H1 (cell line): Measurements from ENCODE around the gene SLC11A1. TPM values are rescaled to one million over a fixed set of nuclear protein-coding genes. Genes with fewer than 3 reads are reported as not detected.

Experiments
- CTCF ChIA-PET: fragments of 300-600 bp; sonication (Branson Sonifier 250); formaldehyde crosslinking; loops from one replicate; lab custom pipeline; 2021; ENCODE audit not compliant: partially characterized antibody; lab: Charles Lee
- POLR2A ChIA-PET: fragments of 300-600 bp; sonication (Branson Sonifier 250); formaldehyde crosslinking; loops from one replicate; lab custom pipeline; 2021; ENCODE audit warnings: inconsistent platforms; ENCODE audit not compliant: partially characterized antibody; lab: Charles Lee
- DNase-seq, 2 experiments: peaks; one replicate each; pipeline versions ENCODE4 v3.0.0 to v3.0.0-alpha.2; 2010 to 2022; ENCODE audit warnings: low spot score in 2 of 2, low read depth in 1 of 2, mixed read lengths in 1 of 2
- FAIRE-seq: peaks from 2 replicates; lab custom pipeline; 2011; peaks lifted over from hg19 to GRCh38; lab: Jason Lieb, UNC
- H2AFZ ChIP-seq: 2 replicates; pipeline ENCODE4 v1.8.1; 2012; ENCODE audit warnings: low read length, inconsistent platforms
- H2AK5ac ChIP-seq: 2 replicates; pipeline ENCODE4 v1.6.1; 2013; ENCODE audit warnings: low read depth, low read length
- H2BK120ac ChIP-seq: replicated peaks from 2 replicates; pipeline ENCODE3; 2013; ENCODE audit warnings: low read depth, low read length, inconsistent platforms
- H2BK12ac ChIP-seq: 2 replicates; pipeline ENCODE4 v1.6.1; 2013; ENCODE audit warnings: low read depth, low read length
- H2BK15ac ChIP-seq: 2 replicates; pipeline ENCODE4 v1.6.1; 2013; ENCODE audit warnings: low read length
- H2BK20ac ChIP-seq: 2 replicates; pipeline ENCODE4 v1.6.1; 2013; ENCODE audit warnings: low read length
- H2BK5ac ChIP-seq: 2 replicates; pipeline ENCODE4 v1.6.1; 2013; ENCODE audit warnings: low read depth, low read length
- H3K14ac ChIP-seq: 2 replicates; pipeline ENCODE4 v1.6.1; 2013; ENCODE audit warnings: inconsistent platforms; ENCODE audit not compliant: insufficient read length
- H3K18ac ChIP-seq: 2 replicates; pipeline ENCODE4 v1.6.1; 2013; ENCODE audit warnings: low read length; ENCODE audit errors: extremely low read depth
- H3K23ac ChIP-seq: 2 replicates; pipeline ENCODE4 v1.6.1; 2013; ENCODE audit warnings: inconsistent platforms; ENCODE audit not compliant: insufficient read length
- H3K23me2 ChIP-seq: 2 replicates; pipeline ENCODE4 v1.6.1; 2013; ENCODE audit warnings: low read depth, low read length
- H3K27ac ChIP-seq: 2 replicates; pipeline ENCODE4 v1.6.1; 2011; ENCODE audit warnings: low read depth, low read length, inconsistent platforms
- H3K27me3 ChIP-seq, 4 experiments: replicated peaks in 1 of 4; 1 replicate in 1 of 4; 2 replicates in 3 of 4; pipeline versions ENCODE4 v1.6.1 to v1.8.1; 2011 to 2013; ENCODE audit warnings: low read length in 3 of 4, mild to moderate bottlenecking in 3 of 4, inconsistent platforms in 2 of 4, mixed read lengths in 2 of 4, moderate library complexity in 1 of 4; ENCODE audit not compliant: control insufficient read depth in 3 of 4, insufficient read depth in 3 of 4; ENCODE audit errors: extremely low read depth in 1 of 4
- H3K36me3 ChIP-seq, 4 experiments: 2 replicates each; pipeline versions ENCODE4 v1.6.1 to v1.8.1; 2011 to 2013; ENCODE audit warnings: mild to moderate bottlenecking in 4 of 4, low read length in 3 of 4, moderate library complexity in 2 of 4, control low read depth in 1 of 4, inconsistent platforms in 1 of 4; ENCODE audit not compliant: insufficient read depth in 4 of 4, control insufficient read depth in 2 of 4
- H3K4ac ChIP-seq: replicated peaks from 2 replicates; pipeline ENCODE3; 2013; ENCODE audit warnings: low read length, low read depth, mixed read lengths, inconsistent platforms; ENCODE audit not compliant: insufficient read length
- H3K4me1 ChIP-seq, 4 experiments: replicated peaks in 1 of 4; 1 replicate in 1 of 4; 2 replicates in 3 of 4; pipeline versions ENCODE4 v1.6.1 to v1.8.1; 2011 to 2013; ENCODE audit warnings: low read length in 3 of 4, inconsistent platforms in 2 of 4, mixed read lengths in 1 of 4; ENCODE audit not compliant: insufficient read depth in 4 of 4, control insufficient read depth in 3 of 4
- H3K4me2 ChIP-seq, 2 experiments: 2 replicates each; pipeline versions ENCODE4 v1.6.1 to v1.8.1; 2011 to 2013; ENCODE audit warnings: low read depth in 2 of 2, low read length in 2 of 2, control low read depth in 1 of 2, inconsistent platforms in 1 of 2, mild to moderate bottlenecking in 1 of 2; ENCODE audit not compliant: insufficient read depth in 1 of 2
- H3K4me3 ChIP-seq, 4 experiments: fragments of 200-600, 300-600 bp in 1 of 4; sonication (generic), shearing (Covaris generic), sonication (Bioruptor Twin) in 1 of 4; 2 replicates each; pipeline versions ENCODE4 v1.5.1 to v1.8.1; 2011 to 2016; ENCODE audit warnings: low read length in 4 of 4, low read depth in 3 of 4, control low read depth in 2 of 4, inconsistent platforms in 2 of 4, mild to moderate bottlenecking in 2 of 4, mixed read lengths in 1 of 4, moderate library complexity in 1 of 4; ENCODE audit not compliant: insufficient read depth in 2 of 4; ENCODE audit errors: extremely low read depth in 1 of 4
- H3K56ac ChIP-seq: replicated peaks from 2 replicates; pipeline ENCODE3; 2013; ENCODE audit warnings: low read depth, mild to moderate bottlenecking, mixed read lengths, low read length, inconsistent platforms; ENCODE audit not compliant: insufficient read length
- H3K79me1 ChIP-seq: 2 replicates; pipeline ENCODE4 v1.6.1; 2013; ENCODE audit warnings: low read depth, low read length, control low read depth
- H3K79me2 ChIP-seq, 2 experiments: 2 replicates each; pipeline versions ENCODE4 v1.6.1 to v1.8.1; 2012 to 2013; ENCODE audit warnings: low read length in 2 of 2, mild to moderate bottlenecking in 2 of 2, inconsistent platforms in 1 of 2; ENCODE audit not compliant: insufficient read depth in 2 of 2, control insufficient read depth in 1 of 2
- H3K9ac ChIP-seq, 4 experiments: replicated peaks in 1 of 4; 1 replicate in 1 of 4; 2 replicates in 3 of 4; pipeline versions ENCODE4 v1.6.1 to v1.8.1; 2011 to 2013; ENCODE audit warnings: low read depth in 3 of 4, low read length in 3 of 4, control low read depth in 2 of 4, mild to moderate bottlenecking in 2 of 4, moderate library complexity in 2 of 4, inconsistent platforms in 1 of 4; ENCODE audit errors: extremely low read depth in 1 of 4
- H3K9me3 ChIP-seq, 2 experiments: 2 replicates each; pipeline versions ENCODE4 v1.6.1 to v1.8.1; 2012 to 2013; ENCODE audit warnings: mild to moderate bottlenecking in 2 of 2, moderate library complexity in 2 of 2, control low read depth in 1 of 2, inconsistent platforms in 1 of 2, low read depth in 1 of 2, low read length in 1 of 2, mixed read lengths in 1 of 2; ENCODE audit not compliant: insufficient read depth in 2 of 2
- H4K20me1 ChIP-seq, 2 experiments: replicated peaks in 1 of 2; 2 replicates each; pipeline versions ENCODE3 to v1.8.1; 2011 to 2013; ENCODE audit warnings: inconsistent platforms in 2 of 2, low read length in 2 of 2, mild to moderate bottlenecking in 1 of 2; ENCODE audit not compliant: insufficient read depth in 2 of 2, control insufficient read depth in 1 of 2
- H4K5ac ChIP-seq: 2 replicates; pipeline ENCODE4 v1.6.1; 2013; ENCODE audit warnings: low read length, low read depth, mixed read lengths, inconsistent platforms; ENCODE audit not compliant: insufficient read length
- H4K8ac ChIP-seq: 2 replicates; pipeline ENCODE4 v1.8.0; 2013; ENCODE audit warnings: mild to moderate bottlenecking, moderate library complexity, low read length, inconsistent platforms; ENCODE audit not compliant: insufficient read depth; ENCODE audit errors: extremely low read depth
- H4K91ac ChIP-seq: replicated peaks from 2 replicates; pipeline ENCODE3; 2013; ENCODE audit warnings: low read length, mixed read lengths, inconsistent platforms; ENCODE audit not compliant: insufficient read length
- HDAC2 ChIP-seq, 2 experiments: fragments of 300-600 bp in 1 of 2; sonication (generic) in 1 of 2; IDR thresholded peaks; 2 replicates each; pipeline ENCODE4 v1.6.1; 2011 to 2012; ENCODE audit warnings: low read depth in 2 of 2, low read length in 2 of 2, mild to moderate bottlenecking in 2 of 2, moderate library complexity in 2 of 2, borderline replicate concordance in 1 of 2, inconsistent platforms in 1 of 2
- JUN ChIP-seq: IDR thresholded peaks from 2 replicates; pipeline ENCODE4 v1.6.1; 2011; ENCODE audit warnings: low read depth, mild to moderate bottlenecking, improper control_type of control experiment, low read length
- KDM4A ChIP-seq: IDR thresholded peaks from one replicate; pipeline ENCODE4 v1.7.1; 2012; ENCODE audit warnings: low read depth, mild to moderate bottlenecking, moderate library complexity, low read length, inconsistent platforms; ENCODE audit not compliant: severe bottlenecking
- WGBS, 2 experiments: shearing (Covaris generic) in 1 of 2; methylation state at CpG; one replicate each; pipeline versions ENCODE4 v1.1.6 to v1.1.7; 2013 to 2015; ENCODE audit warnings: low lambda C conversion rate in 2 of 2, mixed read lengths in 2 of 2, inconsistent platforms in 1 of 2, low coverage in 1 of 2, missing lambda C conversion rate in 1 of 2; ENCODE audit not compliant: insufficient replicate concordance in 2 of 2, insufficient coverage in 1 of 2, insufficient read length in 1 of 2; ENCODE audit errors: extremely low coverage in 1 of 2, missing lambda C conversion rate in 1 of 2; 5-methylcytosine and 5-hydroxymethylcytosine counted together
- polyA plus RNA-seq, 7 experiments: library from polyadenylated mRNA; depleted of rRNA in 3 of 7; stranded (reverse) in 5 of 7; unstranded in 2 of 7; fragments of >200 nt in 5 of 7; fragments of 200-250 nt in 2 of 7; gene quantifications; 1 replicate in 5 of 7; 2 replicates in 1 of 7; 4 replicates in 1 of 7; pipeline versions ENCODE4 v1.2.1 to v1.2.3, GENCODE V29; 2011 to 2013; ENCODE audit warnings: missing spikeins in 2 of 7, mixed read lengths in 2 of 7
- total RNA-seq: library from RNA; stranded (reverse); fragmentation: NEBNext Ultra II Directional; extraction: Animal tissue kit (Norgen Biotek cat#: 25700); gene quantifications from 2 replicates; pipeline ENCODE4 v1.2.1, GENCODE V29; 2021
- TF ChIP-seq, protein P1 (sequence below), 3 experiments: IDR thresholded peaks; 1 replicate in 2 of 3; 2 replicates in 1 of 3; pipeline versions ENCODE4 v1.5.1 to v1.6.1; 2011; ENCODE audit warnings: low read length in 3 of 3, mild to moderate bottlenecking in 3 of 3, inconsistent platforms in 2 of 3, low read depth in 1 of 3, moderate library complexity in 1 of 3; ENCODE audit not compliant: insufficient read depth in 1 of 3; ENCODE audit errors: control extremely low read depth in 1 of 3

The SLC11A1 gene
- total and polyA plus RNA-seq, 2 of the 8 experiments (the other 6 are each of a cell fraction or from before 2014, with no cell fraction given): 0.20 to 0.43 TPM

DNA sequence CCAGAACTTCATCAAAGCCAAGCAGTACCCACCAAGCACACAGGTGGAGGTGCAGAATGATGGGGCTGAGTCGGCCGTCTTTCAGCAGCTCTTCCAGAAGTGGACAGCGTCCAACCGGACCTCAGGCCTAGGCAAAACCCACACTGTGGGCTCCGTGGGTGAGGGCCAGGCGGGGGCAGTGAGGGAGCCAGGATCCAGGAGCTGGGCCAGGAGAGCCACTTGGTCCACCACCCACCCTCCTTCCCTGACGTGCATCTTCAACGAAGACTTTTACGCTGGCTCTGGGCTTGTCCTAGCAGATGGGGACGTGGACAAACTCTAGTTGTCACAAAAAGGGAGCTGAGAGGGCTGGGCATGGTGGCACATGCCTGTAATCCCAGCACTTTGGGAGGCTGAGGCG is 48.6 kb downstream of the SLC11A1 start:
- FAIRE-seq (no peak), DNase-seq (no peak)
- Histone ChIP-seq H3K18ac (no peak overlapping the region), H3K14ac (no peak overlapping the region), H3K56ac (no peak overlapping the region), H2AFZ (no peak overlapping the region), H3K79me1 (no peaks in the 10 kb centered on the region), H3K23ac (no peak overlapping the region), H2BK15ac (no peak overlapping the region), H3K9me3 (no peaks in the 10 kb centered on the region), H2BK120ac (no peak overlapping the region), H2BK12ac (no peak overlapping the region), H3K36me3 (no peaks in the 10 kb centered on the region), H3K4me1 (peaks cover 0 to 3% (median 0%) of the 10 kb centered on the region in 4 experiments; a peak in 1 of 7 replicates), H3K79me2 (no peaks in the 10 kb centered on the region), H3K4me3 (no peak overlapping the region), H3K27ac (no peak overlapping the region), H3K9ac (no peak overlapping the region), H3K27me3 (no peaks in the 10 kb centered on the region), H4K20me1 (no peaks in the 10 kb centered on the region), H4K91ac (no peak overlapping the region), H3K4ac (no peak overlapping the region), H2BK5ac (no peak overlapping the region), H2AK5ac (no peak overlapping the region), H3K4me2 (no peak overlapping the region), H3K23me2 (no peaks in the 10 kb centered on the region), H4K5ac (no peak overlapping the region), H2BK20ac (no peak overlapping the region), H4K8ac (no peak overlapping the region)
- POLR2A ChIA-PET: interaction anchor here (0.8 kb wide), 1 partner anchor 10 kb away, joined by 3 read pairs; no protein-coding TSS in a partner anchor
- CTCF ChIA-PET: interaction anchor here (0.8 to 1.9 kb wide), 6 partner anchors 24 to 418 kb away, joined by 3 to 7 read pairs (median 5); partner anchors contain the start of genes AAMP and PNKD
- WGBS, 2 experiments: 89% methylated on average over 8 of the region's 11 CpGs; no CpG with 5 or more reads in 1 of the 2 experiments
- TF ChIP-seq JUN: no peak
- TF ChIP-seq, protein P1, sequence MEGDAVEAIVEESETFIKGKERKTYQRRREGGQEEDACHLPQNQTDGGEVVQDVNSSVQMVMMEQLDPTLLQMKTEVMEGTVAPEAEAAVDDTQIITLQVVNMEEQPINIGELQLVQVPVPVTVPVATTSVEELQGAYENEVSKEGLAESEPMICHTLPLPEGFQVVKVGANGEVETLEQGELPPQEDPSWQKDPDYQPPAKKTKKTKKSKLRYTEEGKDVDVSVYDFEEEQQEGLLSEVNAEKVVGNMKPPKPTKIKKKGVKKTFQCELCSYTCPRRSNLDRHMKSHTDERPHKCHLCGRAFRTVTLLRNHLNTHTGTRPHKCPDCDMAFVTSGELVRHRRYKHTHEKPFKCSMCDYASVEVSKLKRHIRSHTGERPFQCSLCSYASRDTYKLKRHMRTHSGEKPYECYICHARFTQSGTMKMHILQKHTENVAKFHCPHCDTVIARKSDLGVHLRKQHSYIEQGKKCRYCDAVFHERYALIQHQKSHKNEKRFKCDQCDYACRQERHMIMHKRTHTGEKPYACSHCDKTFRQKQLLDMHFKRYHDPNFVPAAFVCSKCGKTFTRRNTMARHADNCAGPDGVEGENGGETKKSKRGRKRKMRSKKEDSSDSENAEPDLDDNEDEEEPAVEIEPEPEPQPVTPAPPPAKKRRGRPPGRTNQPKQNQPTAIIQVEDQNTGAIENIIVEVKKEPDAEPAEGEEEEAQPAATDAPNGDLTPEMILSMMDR (IDR thresholded peaks at IDR 0.05; ENCODE audit: control extremely low read depth in 1 of 3, insufficient read depth in 1 of 3, low read depth in 1 of 3, low read length in 3 of 3): no peak
- TF ChIP-seq KDM4A: no peak
- TF ChIP-seq HDAC2 (IDR thresholded peaks at IDR 0.05; ENCODE audit: borderline replicate concordance in 1 of 2, low read depth in 2 of 2, low read length in 2 of 2): no peak
